ENCODE results near the gene CHIT1. TPM values are rescaled to one million over a fixed set of nuclear protein-coding genes. Genes with fewer than 3 reads are reported as not detected.

The CHIT1 gene
- total and polyA plus RNA-seq, 2 experiments from 2014 or later, result 0.07 to 0.47 TPM

DNA sequence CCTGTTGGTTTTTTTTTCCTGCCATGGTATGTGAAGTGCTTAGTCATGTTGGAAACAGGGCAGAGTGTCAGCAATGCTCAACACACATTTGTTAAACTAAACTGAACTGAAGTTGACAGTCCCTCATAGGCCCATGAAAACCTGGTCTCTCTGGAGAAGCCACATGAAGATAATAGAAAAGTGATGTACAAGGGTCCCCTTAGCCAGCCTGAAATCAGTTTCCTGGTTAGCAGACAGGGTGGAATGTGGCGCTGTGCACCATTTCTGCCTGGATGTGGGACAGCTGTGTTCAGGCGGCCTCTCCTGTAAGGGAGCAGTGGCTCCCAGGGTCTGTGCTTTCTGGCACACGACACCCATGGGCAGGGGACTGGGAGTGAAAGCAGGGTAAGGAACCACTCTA is 33.1 kb downstream of the CHIT1 start:
- Mint-ChIP-seq H3K9me3 (no peaks in the 10 kb centered on the region; the same call in 2 of the 3 replicates), H3K4me1 (no peaks in the 10 kb centered on the region), H3K27ac (no peak overlapping the region), H3K36me3 (ENCODE audit: low read depth) (no peaks in the 10 kb centered on the region), H3K27me3 (ENCODE audit: insufficient read depth, low read depth, poor library complexity) (peaks cover 3% of the 10 kb centered on the region), H3K4me3 (no peak overlapping the region)
- Histone ChIP-seq H3K4me3 (no peak overlapping the region), H3K9me2 (ENCODE audit: insufficient read depth) (0 out of 2 replicates have a peak, but pooled peaks cover 4% of the 10 kb centered on the region), H3K27me3 (ENCODE audit: insufficient read depth) (no peaks in the 10 kb centered on the region), H2AFZ (peak overlapping the region; percentile 38; the same call in 1 of the 2 replicates), H3K79me2 (replicated peaks; ENCODE audit: insufficient read depth) (no peaks in the 10 kb centered on the region), H4K20me1 (replicated peaks; ENCODE audit: insufficient read depth) (no peaks in the 10 kb centered on the region), H3K36me3 (ENCODE audit: insufficient read depth) (no peaks in the 10 kb centered on the region), H3F3A (replicated peaks; ENCODE audit: low read depth) (no peaks in the 10 kb centered on the region), H3K4me2 (no peak overlapping the region), H3K4me1 (ENCODE audit: insufficient read depth) (no peaks in the 10 kb centered on the region), H3K27ac (ENCODE audit: low read depth) (no peak overlapping the region)
- ATAC-seq (peak; percentile 79), DNase-seq (ENCODE audit: low spot score) (peak; percentile 60)
- TF ChIP-seq, protein P1, sequence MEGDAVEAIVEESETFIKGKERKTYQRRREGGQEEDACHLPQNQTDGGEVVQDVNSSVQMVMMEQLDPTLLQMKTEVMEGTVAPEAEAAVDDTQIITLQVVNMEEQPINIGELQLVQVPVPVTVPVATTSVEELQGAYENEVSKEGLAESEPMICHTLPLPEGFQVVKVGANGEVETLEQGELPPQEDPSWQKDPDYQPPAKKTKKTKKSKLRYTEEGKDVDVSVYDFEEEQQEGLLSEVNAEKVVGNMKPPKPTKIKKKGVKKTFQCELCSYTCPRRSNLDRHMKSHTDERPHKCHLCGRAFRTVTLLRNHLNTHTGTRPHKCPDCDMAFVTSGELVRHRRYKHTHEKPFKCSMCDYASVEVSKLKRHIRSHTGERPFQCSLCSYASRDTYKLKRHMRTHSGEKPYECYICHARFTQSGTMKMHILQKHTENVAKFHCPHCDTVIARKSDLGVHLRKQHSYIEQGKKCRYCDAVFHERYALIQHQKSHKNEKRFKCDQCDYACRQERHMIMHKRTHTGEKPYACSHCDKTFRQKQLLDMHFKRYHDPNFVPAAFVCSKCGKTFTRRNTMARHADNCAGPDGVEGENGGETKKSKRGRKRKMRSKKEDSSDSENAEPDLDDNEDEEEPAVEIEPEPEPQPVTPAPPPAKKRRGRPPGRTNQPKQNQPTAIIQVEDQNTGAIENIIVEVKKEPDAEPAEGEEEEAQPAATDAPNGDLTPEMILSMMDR (conservative IDR thresholded peaks at IDR 0.05; ENCODE audit: low read depth in 2 of 2), result peak; percentile 44 to 54
- no peak for TF ChIP-seq STAT1 (IDR thresholded peaks at IDR 0.05; ENCODE audit: unreplicated experiment)
- no peak for TF ChIP-seq NANOG (IDR thresholded peaks at IDR 0.05; ENCODE audit: borderline replicate concordance)
- TF ChIP-seq EZH2phosphoT487 (IDR thresholded peaks at IDR 0.05; ENCODE audit: unreplicated experiment), result no peak

DNA sequence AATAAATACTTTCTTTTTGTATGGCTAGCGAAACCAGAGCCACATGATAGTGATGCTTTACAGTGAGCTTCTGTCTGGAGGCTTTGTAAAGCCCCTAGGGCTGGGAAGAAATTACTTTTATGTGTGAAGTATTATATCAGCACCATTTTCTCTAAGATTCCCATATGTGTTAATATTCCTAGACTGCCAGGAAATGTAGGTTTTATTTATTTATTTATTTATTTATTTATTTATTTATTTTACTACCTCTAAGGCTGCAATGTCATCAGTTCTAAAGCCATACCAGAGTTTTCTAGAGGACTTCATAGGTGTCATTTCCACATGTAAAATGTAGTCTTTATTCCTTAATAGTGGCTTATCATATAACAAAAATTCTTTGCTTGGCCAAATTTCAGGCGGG is 38.5 kb downstream of the CHIT1 start:
- H2AFZ ChIP-seq, result no peak overlapping the region
- H4K20me1 ChIP-seq (replicated peaks; ENCODE audit: insufficient read depth), result no peaks in the 10 kb centered on the region
- Mint-ChIP-seq H3K27ac (no peak overlapping the region), H3K27me3 (ENCODE audit: insufficient read depth, low read depth, poor library complexity) (no peaks in the 10 kb centered on the region), H3K4me1 (peaks cover 22% of the 10 kb centered on the region), H3K4me3 (no peak overlapping the region), H3K9me3 (no peaks in the 10 kb centered on the region), H3K36me3 (ENCODE audit: low read depth) (no peaks in the 10 kb centered on the region)
- no peak overlapping the region for H3K4me3 ChIP-seq
- H3K9me2 ChIP-seq (ENCODE audit: insufficient read depth), result no peaks in the 10 kb centered on the region
- H3K79me2 ChIP-seq (replicated peaks; ENCODE audit: insufficient read depth), result no peaks in the 10 kb centered on the region
- H3K4me1 ChIP-seq (ENCODE audit: insufficient read depth), result peaks cover 15% of the 10 kb centered on the region
- no peaks in the 10 kb centered on the region for H3F3A ChIP-seq (replicated peaks; ENCODE audit: low read depth)
- no peak for ATAC-seq
- H3K4me2 ChIP-seq, result no peak overlapping the region
- no peak overlapping the region for H3K27ac ChIP-seq (ENCODE audit: low read depth)
- DNase-seq (ENCODE audit: low spot score), result no peak
- H3K27me3 ChIP-seq (ENCODE audit: insufficient read depth), result no peaks in the 10 kb centered on the region
- H3K36me3 ChIP-seq (ENCODE audit: insufficient read depth), result no peaks in the 10 kb centered on the region
- TF ChIP-seq, protein P1 (conservative IDR thresholded peaks at IDR 0.05; ENCODE audit: low read depth in 2 of 2), result no peak
- TF ChIP-seq ZNF114 (CRISPR knock-in tag; IDR thresholded peaks at IDR 0.05) (no peak), POLR2AphosphoS5 (IDR thresholded peaks at IDR 0.05; ENCODE audit: low read depth) (no peak), REST (IDR thresholded peaks at IDR 0.05; ENCODE audit: unreplicated experiment) (no peak), EZH2 (IDR thresholded peaks at IDR 0.05; ENCODE audit: low read depth, unreplicated experiment) (no peak), NANOG (IDR thresholded peaks at IDR 0.05; ENCODE audit: borderline replicate concordance) (no peak), ZNF331 (CRISPR knock-in tag; IDR thresholded peaks at IDR 0.05; ENCODE audit: low read depth) (no peak), JUNB (IDR thresholded peaks at IDR 0.05; ENCODE audit: unreplicated experiment) (no peak)
